HCT116 (cell line): ENCODE data around the gene TGM4. TPM values are rescaled to one million over a fixed set of nuclear protein-coding genes. Genes with fewer than 3 reads are reported as not detected.

Experiments
- ATAC-seq: fragments of 200-7000 bp; cut with Tn5 transposase; 2 replicates; pipeline ENCODE4 v1.9.1; 2020; ENCODE audit warnings: mild to moderate bottlenecking, moderate library complexity
- BruUV-seq: library from RNA; stranded (reverse); fragments of 400-500 nt; replicated peaks from 2 replicates; lab custom pipeline; 2021; lab: Mats Ljungman, UMichigan
- CTCF ChIA-PET: fragments of 300-600 bp; sonication (Branson Sonifier 250); formaldehyde crosslinking; loops from one replicate; lab custom pipeline; 2021; ENCODE audit warnings: antibody characterized with exemption; lab: Charles Lee
- POLR2A ChIA-PET: fragments of 300-600, 350-600 bp; sonication (Branson Sonifier 250); formaldehyde crosslinking; loops from one replicate; lab custom pipeline; 2021; ENCODE audit warnings: antibody characterized with exemption; lab: Charles Lee
- RAD21 ChIA-PET, 2 experiments: fragments of 300-600 bp; sonication (Branson Sonifier 250); formaldehyde crosslinking; loops; one replicate each; lab custom pipeline; 2023; ENCODE audit warnings: low total read pairs in 2 of 2; ENCODE audit not compliant: uncharacterized antibody in 2 of 2, unreplicated experiment in 2 of 2, low non-redundant PET in 1 of 2; lab: Charles Lee
- DNase-seq: peaks from one replicate; pipeline ENCODE4 v3.0.0-alpha.2; 2010; ENCODE audit warnings: low read depth, low spot score
- H2AFZ ChIP-seq: fragments of 200-600 bp; shearing (Covaris generic), sonication (generic); 2 replicates; pipeline ENCODE4 v1.6.1; 2017; ENCODE audit warnings: low read depth, mixed run types, mixed read lengths, antibody characterized with exemption, low read length; ENCODE audit not compliant: poor library complexity, severe bottlenecking
- H3K27ac ChIP-seq: 2 replicates; pipeline ENCODE4 v1.5.1; 2012; ENCODE audit warnings: low read depth, low read length
- H3K27me3 ChIP-seq: fragments of 200-600 bp; sonication (generic); 2 replicates; pipeline ENCODE4 v1.6.1; 2016; ENCODE audit warnings: mixed run types, low read length, mixed read lengths; ENCODE audit not compliant: insufficient read depth
- H3K36me3 ChIP-seq, 2 experiments: fragments of 200-500 bp in 1 of 2; fragments of 200-600 bp in 1 of 2; sonication (Bioruptor generic) in 1 of 2; sonication (generic) in 1 of 2; 2 replicates each; pipeline versions ENCODE4 v1.5.1 to v1.6.1; 2014 to 2016; ENCODE audit warnings: low read length in 2 of 2, inconsistent platforms in 1 of 2, mixed read lengths in 1 of 2, mixed run types in 1 of 2; ENCODE audit not compliant: insufficient read depth in 2 of 2, control insufficient read depth in 1 of 2
- H3K4me1 ChIP-seq, 2 experiments: fragments of 200-600 bp in 1 of 2; sonication (generic) in 1 of 2; 2 replicates each; pipeline versions ENCODE4 v1.5.1 to v1.6.1; 2012 to 2017; ENCODE audit warnings: low read length in 2 of 2, inconsistent platforms in 1 of 2, mild to moderate bottlenecking in 1 of 2, mixed read lengths in 1 of 2, mixed run types in 1 of 2, moderate library complexity in 1 of 2; ENCODE audit not compliant: insufficient read depth in 2 of 2, control insufficient read depth in 1 of 2
- H3K4me2 ChIP-seq: fragments of 200-600 bp; sonication (generic); 2 replicates; pipeline ENCODE4 v1.6.1; 2017; ENCODE audit warnings: mixed run types, low read length, mixed read lengths
- H3K4me3 ChIP-seq, 2 experiments: fragments of 200-600 bp in 1 of 2; sonication (generic) in 1 of 2; replicated peaks in 1 of 2; 2 replicates each; pipeline ENCODE4 v1.5.1; 2011 to 2016; ENCODE audit warnings: low read length in 2 of 2, control low read depth in 1 of 2, low read depth in 1 of 2, mild to moderate bottlenecking in 1 of 2, mixed read lengths in 1 of 2, mixed run types in 1 of 2
- H3K79me2 ChIP-seq: fragments of 200-600 bp; sonication (generic); 2 replicates; pipeline ENCODE4 v1.6.1; 2017; ENCODE audit warnings: mild to moderate bottlenecking, mixed run types, low read length, moderate library complexity, mixed read lengths; ENCODE audit not compliant: insufficient read depth
- H3K9ac ChIP-seq: fragments of 200-600 bp; sonication (generic); 2 replicates; pipeline ENCODE4 v1.6.1; 2016; ENCODE audit warnings: low read length, mixed read lengths
- H3K9me2 ChIP-seq: fragments of 200-600 bp; sonication (generic), shearing (Covaris generic); 2 replicates; pipeline ENCODE4 v1.6.1; 2017; ENCODE audit warnings: mixed run types, mild to moderate bottlenecking, moderate library complexity; ENCODE audit not compliant: insufficient read depth
- H3K9me3 ChIP-seq, 2 experiments: fragments of 200-500 bp in 1 of 2; fragments of 200-600 bp in 1 of 2; sonication (Bioruptor generic) in 1 of 2; sonication (generic) in 1 of 2; 2 replicates each; pipeline ENCODE4 v1.6.1; 2014 to 2017; ENCODE audit warnings: low read length in 2 of 2, mixed read lengths in 2 of 2, inconsistent platforms in 1 of 2, low read depth in 1 of 2, mild to moderate bottlenecking in 1 of 2, mixed run types in 1 of 2, moderate library complexity in 1 of 2; ENCODE audit not compliant: control insufficient read depth in 1 of 2, insufficient read depth in 1 of 2
- H4K20me1 ChIP-seq: fragments of 200-600 bp; sonication (generic), shearing (Covaris generic); 2 replicates; pipeline ENCODE4 v1.6.1; 2017; ENCODE audit warnings: mixed run types, mild to moderate bottlenecking, moderate library complexity; ENCODE audit not compliant: insufficient read depth
- CBX3 ChIP-seq: IDR thresholded peaks from 2 replicates; pipeline ENCODE4 v1.6.1; 2012; ENCODE audit warnings: low read depth
- CTCF ChIP-seq, 3 experiments: fragments of 200-600 bp in 1 of 3; sonication (generic) in 1 of 3; IDR thresholded peaks in 2 of 3; conservative IDR thresholded peaks in 1 of 3; 2 replicates each; pipeline ENCODE4 v1.5.1; 2012 to 2017; ENCODE audit warnings: low read depth in 2 of 3, low read length in 2 of 3, antibody characterized with exemption in 1 of 3, borderline replicate concordance in 1 of 3, control low read depth in 1 of 3, mild to moderate bottlenecking in 1 of 3, mixed read lengths in 1 of 3, mixed run types in 1 of 3, moderate library complexity in 1 of 3; ENCODE audit not compliant: insufficient read depth in 1 of 3
- ELF1 ChIP-seq: IDR thresholded peaks from 2 replicates; pipeline ENCODE4 v1.6.1; 2012; ENCODE audit warnings: low read depth, borderline replicate concordance
- EZH2 ChIP-seq: fragments of 200-600 bp; sonication (generic); IDR thresholded peaks from 2 replicates; pipeline ENCODE4 v1.6.1; 2017; ENCODE audit warnings: antibody characterized with exemption, mixed run types
- ZBTB33 ChIP-seq: IDR thresholded peaks from 2 replicates; pipeline ENCODE4 v1.6.1; 2011; ENCODE audit warnings: mild to moderate bottlenecking, low read length, moderate library complexity; ENCODE audit not compliant: insufficient replicate concordance; ENCODE audit errors: extremely low read depth
- ZNF274 ChIP-seq: fragments of 200-500 bp; sonication (Bioruptor generic); IDR thresholded peaks from 2 replicates; pipeline ENCODE4 v1.6.1; 2014; ENCODE audit warnings: mild to moderate bottlenecking, low read depth, low read length, inconsistent platforms
- intact Hi-C: fragments of 100-400 bp; cut with micrococcal nuclease; formaldehyde crosslinking; loops from 2 replicates; pipeline ENCODE4 v1.10.0; 2022
- total RNA-seq: library from RNA; stranded (reverse); gene quantifications from one replicate; pipeline ENCODE4 v1.2.1, GENCODE V29; 2021; ENCODE audit not compliant: unreplicated experiment

The TGM4 gene
- total RNA-seq, 1 experiment from 2014 or later = not detected

GRCh38 chr3:44909063-44909462 lies 34.7 kb downstream of the TGM4 start:
- DNase-seq (no peak), ATAC-seq (no peak)
- H3K9me2 ChIP-seq = no peaks in the 10 kb centered on the region
- H4K20me1 ChIP-seq = no peaks in the 10 kb centered on the region
- H3K9me3 ChIP-seq = no peaks in the 10 kb centered on the region
- TF ChIP-seq ZNF274 (no peak), ZBTB33 (no peak), CTCF (IDR thresholded peaks at IDR 0.05 in 2 of 3, conservative IDR thresholded peaks at IDR 0.05 in 1 of 3; ENCODE audit: borderline replicate concordance in 1 of 3, insufficient read depth in 1 of 3, low read depth in 2 of 3, low read length in 2 of 3) (no peak), EZH2 (no peak), ELF1 (no peak), CBX3 (no peak)
- POLR2A ChIA-PET = no interaction called here
- CTCF ChIA-PET = no interaction called here
- H3K36me3 ChIP-seq = no peaks in the 10 kb centered on the region
- RAD21 ChIA-PET = no interaction called here
- no TSS peak for BruUV-seq
- no peak overlapping the region for H3K4me2 ChIP-seq
- H3K4me3 ChIP-seq = no peak overlapping the region
- no peaks in the 10 kb centered on the region for H3K27me3 ChIP-seq
- H3K79me2 ChIP-seq = no peaks in the 10 kb centered on the region
- no peak overlapping the region for H3K9ac ChIP-seq
- H3K4me1 ChIP-seq = no peaks in the 10 kb centered on the region; a peak in 1 of 4 replicates
- intact Hi-C loops = no loop called here
- no peak overlapping the region for H3K27ac ChIP-seq
- H2AFZ ChIP-seq = no peak overlapping the region
